ENCODE results near the gene DSCAML1. TPM values are rescaled to one million over a fixed set of nuclear protein-coding genes. Genes with fewer than 3 reads are reported as not detected.

Gene DSCAML1
- total RNA-seq, 1 experiment from 2014 or later: 0.90 TPM

- ATAC-seq (no peak), DNase-seq (ENCODE audit: low spot score) (no peak)
- Mint-ChIP-seq H3K9me3 (no peaks in the 10 kb centered on the region), H3K36me3 (no peaks in the 10 kb centered on the region), H3K27me3 (ENCODE audit: low read depth) (peaks cover 7% of the 10 kb centered on the region), H3K4me1 (peaks cover 51% of the 10 kb centered on the region), H3K27ac (no peak overlapping the region), H3K4me3 (no peak overlapping the region)
- POLR2A ChIA-PET: no interaction called here
- CTCF ChIA-PET: no interaction called here
- TF ChIP-seq KAT7 (CRISPR knock-in tag; IDR thresholded peaks at IDR 0.05; ENCODE audit: borderline replicate concordance) (no peak), AFF4 (CRISPR knock-in tag; IDR thresholded peaks at IDR 0.05; ENCODE audit: borderline replicate concordance) (no peak), SMAD3 (CRISPR knock-in tag; IDR thresholded peaks at IDR 0.05; ENCODE audit: borderline replicate concordance) (no peak), RELA (CRISPR knock-in tag; IDR thresholded peaks at IDR 0.05; ENCODE audit: borderline replicate concordance) (no peak), MLX (CRISPR knock-in tag; IDR thresholded peaks at IDR 0.05) (no peak), GTF2I (CRISPR knock-in tag; conservative IDR thresholded peaks at IDR 0.05) (no peak), PRRX2 (CRISPR knock-in tag; IDR thresholded peaks at IDR 0.05) (no peak), ELF4 (CRISPR knock-in tag; IDR thresholded peaks at IDR 0.05; ENCODE audit: low read depth) (no peak), ATF1 (CRISPR knock-in tag; IDR thresholded peaks at IDR 0.05) (no peak), MXD4 (CRISPR knock-in tag; IDR thresholded peaks at IDR 0.05; ENCODE audit: borderline replicate concordance) (no peak), TP53 (CRISPR knock-in tag; IDR thresholded peaks at IDR 0.05) (no peak), NFYB (CRISPR knock-in tag; conservative IDR thresholded peaks at IDR 0.05; ENCODE audit: low read depth) (no peak), NR2C2 (CRISPR knock-in tag; IDR thresholded peaks at IDR 0.05) (no peak), CREM (CRISPR knock-in tag; IDR thresholded peaks at IDR 0.05) (no peak), IRF1 (CRISPR knock-in tag; IDR thresholded peaks at IDR 0.05) (no peak)
- TF ChIP-seq, protein P1, sequence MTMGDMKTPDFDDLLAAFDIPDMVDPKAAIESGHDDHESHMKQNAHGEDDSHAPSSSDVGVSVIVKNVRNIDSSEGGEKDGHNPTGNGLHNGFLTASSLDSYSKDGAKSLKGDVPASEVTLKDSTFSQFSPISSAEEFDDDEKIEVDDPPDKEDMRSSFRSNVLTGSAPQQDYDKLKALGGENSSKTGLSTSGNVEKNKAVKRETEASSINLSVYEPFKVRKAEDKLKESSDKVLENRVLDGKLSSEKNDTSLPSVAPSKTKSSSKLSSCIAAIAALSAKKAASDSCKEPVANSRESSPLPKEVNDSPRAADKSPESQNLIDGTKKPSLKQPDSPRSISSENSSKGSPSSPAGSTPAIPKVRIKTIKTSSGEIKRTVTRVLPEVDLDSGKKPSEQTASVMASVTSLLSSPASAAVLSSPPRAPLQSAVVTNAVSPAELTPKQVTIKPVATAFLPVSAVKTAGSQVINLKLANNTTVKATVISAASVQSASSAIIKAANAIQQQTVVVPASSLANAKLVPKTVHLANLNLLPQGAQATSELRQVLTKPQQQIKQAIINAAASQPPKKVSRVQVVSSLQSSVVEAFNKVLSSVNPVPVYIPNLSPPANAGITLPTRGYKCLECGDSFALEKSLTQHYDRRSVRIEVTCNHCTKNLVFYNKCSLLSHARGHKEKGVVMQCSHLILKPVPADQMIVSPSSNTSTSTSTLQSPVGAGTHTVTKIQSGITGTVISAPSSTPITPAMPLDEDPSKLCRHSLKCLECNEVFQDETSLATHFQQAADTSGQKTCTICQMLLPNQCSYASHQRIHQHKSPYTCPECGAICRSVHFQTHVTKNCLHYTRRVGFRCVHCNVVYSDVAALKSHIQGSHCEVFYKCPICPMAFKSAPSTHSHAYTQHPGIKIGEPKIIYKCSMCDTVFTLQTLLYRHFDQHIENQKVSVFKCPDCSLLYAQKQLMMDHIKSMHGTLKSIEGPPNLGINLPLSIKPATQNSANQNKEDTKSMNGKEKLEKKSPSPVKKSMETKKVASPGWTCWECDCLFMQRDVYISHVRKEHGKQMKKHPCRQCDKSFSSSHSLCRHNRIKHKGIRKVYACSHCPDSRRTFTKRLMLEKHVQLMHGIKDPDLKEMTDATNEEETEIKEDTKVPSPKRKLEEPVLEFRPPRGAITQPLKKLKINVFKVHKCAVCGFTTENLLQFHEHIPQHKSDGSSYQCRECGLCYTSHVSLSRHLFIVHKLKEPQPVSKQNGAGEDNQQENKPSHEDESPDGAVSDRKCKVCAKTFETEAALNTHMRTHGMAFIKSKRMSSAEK (CRISPR knock-in tag; IDR thresholded peaks at IDR 0.05; ENCODE audit: borderline replicate concordance): no peak
- TF ChIP-seq, protein P2, sequence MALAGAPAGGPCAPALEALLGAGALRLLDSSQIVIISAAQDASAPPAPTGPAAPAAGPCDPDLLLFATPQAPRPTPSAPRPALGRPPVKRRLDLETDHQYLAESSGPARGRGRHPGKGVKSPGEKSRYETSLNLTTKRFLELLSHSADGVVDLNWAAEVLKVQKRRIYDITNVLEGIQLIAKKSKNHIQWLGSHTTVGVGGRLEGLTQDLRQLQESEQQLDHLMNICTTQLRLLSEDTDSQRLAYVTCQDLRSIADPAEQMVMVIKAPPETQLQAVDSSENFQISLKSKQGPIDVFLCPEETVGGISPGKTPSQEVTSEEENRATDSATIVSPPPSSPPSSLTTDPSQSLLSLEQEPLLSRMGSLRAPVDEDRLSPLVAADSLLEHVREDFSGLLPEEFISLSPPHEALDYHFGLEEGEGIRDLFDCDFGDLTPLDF (CRISPR knock-in tag; IDR thresholded peaks at IDR 0.05): no peak
- TF ChIP-seq, protein P3, sequence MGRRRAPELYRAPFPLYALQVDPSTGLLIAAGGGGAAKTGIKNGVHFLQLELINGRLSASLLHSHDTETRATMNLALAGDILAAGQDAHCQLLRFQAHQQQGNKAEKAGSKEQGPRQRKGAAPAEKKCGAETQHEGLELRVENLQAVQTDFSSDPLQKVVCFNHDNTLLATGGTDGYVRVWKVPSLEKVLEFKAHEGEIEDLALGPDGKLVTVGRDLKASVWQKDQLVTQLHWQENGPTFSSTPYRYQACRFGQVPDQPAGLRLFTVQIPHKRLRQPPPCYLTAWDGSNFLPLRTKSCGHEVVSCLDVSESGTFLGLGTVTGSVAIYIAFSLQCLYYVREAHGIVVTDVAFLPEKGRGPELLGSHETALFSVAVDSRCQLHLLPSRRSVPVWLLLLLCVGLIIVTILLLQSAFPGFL (CRISPR knock-in tag; IDR thresholded peaks at IDR 0.05; ENCODE audit: borderline replicate concordance): no peak
- TF ChIP-seq, protein P4, sequence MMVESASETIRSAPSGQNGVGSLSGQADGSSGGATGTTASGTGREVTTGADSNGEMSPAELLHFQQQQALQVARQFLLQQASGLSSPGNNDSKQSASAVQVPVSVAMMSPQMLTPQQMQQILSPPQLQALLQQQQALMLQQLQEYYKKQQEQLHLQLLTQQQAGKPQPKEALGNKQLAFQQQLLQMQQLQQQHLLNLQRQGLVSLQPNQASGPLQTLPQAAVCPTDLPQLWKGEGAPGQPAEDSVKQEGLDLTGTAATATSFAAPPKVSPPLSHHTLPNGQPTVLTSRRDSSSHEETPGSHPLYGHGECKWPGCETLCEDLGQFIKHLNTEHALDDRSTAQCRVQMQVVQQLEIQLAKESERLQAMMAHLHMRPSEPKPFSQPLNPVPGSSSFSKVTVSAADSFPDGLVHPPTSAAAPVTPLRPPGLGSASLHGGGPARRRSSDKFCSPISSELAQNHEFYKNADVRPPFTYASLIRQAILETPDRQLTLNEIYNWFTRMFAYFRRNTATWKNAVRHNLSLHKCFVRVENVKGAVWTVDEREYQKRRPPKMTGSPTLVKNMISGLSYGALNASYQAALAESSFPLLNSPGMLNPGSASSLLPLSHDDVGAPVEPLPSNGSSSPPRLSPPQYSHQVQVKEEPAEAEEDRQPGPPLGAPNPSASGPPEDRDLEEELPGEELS (CRISPR knock-in tag; IDR thresholded peaks at IDR 0.05): no peak
- TF ChIP-seq, protein P5, sequence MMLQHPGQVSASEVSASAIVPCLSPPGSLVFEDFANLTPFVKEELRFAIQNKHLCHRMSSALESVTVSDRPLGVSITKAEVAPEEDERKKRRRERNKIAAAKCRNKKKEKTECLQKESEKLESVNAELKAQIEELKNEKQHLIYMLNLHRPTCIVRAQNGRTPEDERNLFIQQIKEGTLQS (CRISPR knock-in tag; conservative IDR thresholded peaks at IDR 0.05): no peak
Observed at GRCh38 chr11:117669616-117670015, 127.4 kb downstream of the DSCAML1 start.
